Natural killer cell (primary cell): ENCODE data around the gene DNAH10. TPM values are rescaled to one million over a fixed set of nuclear protein-coding genes. Genes with fewer than 3 reads are reported as not detected.

ENCODE experiments used
- ATAC-seq, 3 donors: fragments of 150-1000 bp in 2 of 3; fragments of 200-7000 bp in 1 of 3; cut with Tn5 transposase; 1 replicate in 1 of 3; 2 replicates in 2 of 3; pipeline ENCODE4 v1.10.0; 2021; ENCODE audit warnings: mild to moderate bottlenecking in 2 of 3, moderate library complexity in 2 of 3
- DNase-seq, 2 donors: peaks; one replicate each; pipeline versions ENCODE4 v3.0.0 to v3.0.0-alpha.2; 2013 to 2021; ENCODE audit warnings: mixed read lengths in 1 of 2
- H3K27ac ChIP-seq: one replicate; pipeline ENCODE4 v1.5.1; 2013; ENCODE audit warnings: mild to moderate bottlenecking, low read length
- H3K27me3 ChIP-seq: one replicate; pipeline ENCODE4 v1.6.1; 2013; ENCODE audit warnings: low read length; ENCODE audit not compliant: control insufficient read depth, insufficient read depth
- H3K36me3 ChIP-seq: one replicate; pipeline ENCODE4 v1.6.1; 2013; ENCODE audit warnings: low read length; ENCODE audit not compliant: control insufficient read depth, insufficient read depth
- H3K4me1 ChIP-seq: one replicate; pipeline ENCODE4 v1.6.1; 2013; ENCODE audit warnings: low read length; ENCODE audit not compliant: control insufficient read depth, insufficient read depth
- H3K4me3 ChIP-seq: one replicate; pipeline ENCODE4 v1.5.1; 2013; ENCODE audit warnings: low read length
- H3K9me3 ChIP-seq: one replicate; pipeline ENCODE4 v1.6.1; 2013; ENCODE audit warnings: low read length; ENCODE audit not compliant: control insufficient read depth, insufficient read depth
- H3K27ac Mint-ChIP-seq, 2 donors: one replicate each; pipeline ENCODE4 v1.8.0; 2022; ENCODE audit warnings: mild to moderate bottlenecking in 2 of 2, mixed read lengths in 2 of 2, moderate library complexity in 1 of 2
- H3K27me3 Mint-ChIP-seq, 2 donors: one replicate each; pipeline ENCODE4 v1.8.0; 2022; ENCODE audit warnings: low read depth in 2 of 2, mixed read lengths in 2 of 2
- H3K36me3 Mint-ChIP-seq: one replicate; pipeline ENCODE4 v1.8.0; 2022; ENCODE audit warnings: mixed read lengths
- H3K4me1 Mint-ChIP-seq, 2 donors: one replicate each; pipeline ENCODE4 v1.8.0; 2022; ENCODE audit warnings: mixed read lengths in 2 of 2
- H3K4me3 Mint-ChIP-seq: one replicate; pipeline ENCODE4 v1.8.0; 2022; ENCODE audit warnings: mild to moderate bottlenecking, moderate library complexity, mixed read lengths
- H3K9me3 Mint-ChIP-seq, 2 donors: one replicate each; pipeline ENCODE4 v1.8.0; 2022; ENCODE audit warnings: mixed read lengths in 2 of 2
- WGBS: methylation state at CpG from one replicate; pipeline ENCODE4 v1.1.7; 2013; ENCODE audit warnings: missing lambda C conversion rate; ENCODE audit not compliant: insufficient coverage; 5-methylcytosine and 5-hydroxymethylcytosine counted together
- intact Hi-C: fragments of 100-400 bp; cut with micrococcal nuclease; formaldehyde crosslinking; loops from one replicate; pipeline ENCODE4 v1.14.2; 2022
- total RNA-seq, 4 donors: library from RNA; stranded (reverse); fragments of 120-200 nt in 1 of 4; gene quantifications; one replicate each; pipeline versions ENCODE4 v1.2.3 to v1.2.4, GENCODE V29; 2013 to 2022
- TF ChIP-seq, protein P1 (sequence below): fragments of 200-600 bp; IDR thresholded peaks from one replicate; pipeline ENCODE4 v1.8.0; 2022; ENCODE audit warnings: antibody characterized with exemption

DNAH10 gene
- total RNA-seq, 3 donors from 2014 or later (not counting 1 experiment from before 2014, with no cell fraction given) = 0.43 to 1.7 (median 0.94) TPM

DNA sequence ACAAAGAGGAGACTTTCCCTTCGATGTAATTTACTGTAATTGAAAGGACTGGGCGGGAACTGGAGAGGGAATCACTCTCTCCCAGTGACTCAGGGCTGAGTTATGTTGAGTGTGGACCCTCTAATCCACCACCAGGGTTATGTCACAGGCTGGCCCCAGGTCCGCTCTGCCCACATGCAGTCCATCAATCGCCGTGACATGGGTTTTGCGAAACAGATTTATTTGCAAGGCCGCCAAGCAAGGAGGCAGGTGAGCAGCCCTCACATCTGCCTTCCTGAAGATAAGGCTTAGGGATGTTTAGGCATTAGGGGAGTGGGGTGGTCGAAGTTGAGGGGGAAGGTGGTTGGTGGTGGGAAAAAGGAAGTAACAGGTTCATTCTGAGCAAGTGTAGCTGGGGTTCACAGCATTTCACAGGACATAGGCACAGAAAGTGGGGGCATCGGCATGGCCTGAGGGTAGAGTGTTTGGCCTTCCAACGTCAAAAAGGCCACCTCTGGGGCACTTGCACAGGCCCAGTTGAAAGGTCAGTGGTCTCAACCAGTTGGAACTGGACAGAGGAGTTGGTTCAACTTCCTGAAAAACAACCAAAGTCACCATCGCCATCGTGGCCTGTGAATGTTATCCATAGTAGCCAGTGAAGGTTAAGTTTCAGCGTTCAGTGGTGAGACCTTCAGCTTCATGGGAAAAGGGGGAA, 66.9 kb downstream of the DNAH10 start:
- DNase-seq = no peak
- intact Hi-C loops = no loop called here
- ATAC-seq = no peak

DNA sequence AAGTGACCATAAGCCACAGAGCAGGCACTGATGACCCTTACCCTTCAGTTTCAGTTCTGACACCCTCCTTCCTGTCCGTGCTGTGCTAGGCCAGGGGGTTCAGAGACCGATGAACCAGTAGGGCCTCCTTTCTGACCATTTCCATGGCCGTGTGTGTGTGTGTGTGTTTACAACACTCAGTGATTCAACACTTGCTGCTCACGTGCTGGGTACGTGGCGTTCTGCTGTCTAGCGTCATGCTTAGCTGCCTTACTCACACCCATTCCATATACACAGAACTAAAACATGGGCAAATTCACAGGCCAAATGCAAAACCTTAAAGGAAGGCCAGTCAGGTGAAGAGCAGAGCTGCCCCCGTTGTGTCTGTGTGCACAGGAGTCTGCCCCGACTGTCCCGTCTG, 67.5 kb downstream of the DNAH10 start:
- Mint-ChIP-seq H3K9me3 (no peaks in the 10 kb centered on the region), H3K4me3 (no peak overlapping the region), H3K27ac (no peak overlapping the region), H3K27me3 (peaks cover 7% of the 10 kb centered on the region in 2 donors), H3K36me3 (no peaks in the 10 kb centered on the region), H3K4me1 (no peaks in the 10 kb centered on the region)
- Histone ChIP-seq H3K4me1 (no peaks in the 10 kb centered on the region), H3K27ac (no peak overlapping the region), H3K9me3 (no peaks in the 10 kb centered on the region), H3K27me3 (no peaks in the 10 kb centered on the region), H3K4me3 (no peak overlapping the region), H3K36me3 (no peaks in the 10 kb centered on the region)
- intact Hi-C loops = no loop called here
- TF ChIP-seq, protein P1, sequence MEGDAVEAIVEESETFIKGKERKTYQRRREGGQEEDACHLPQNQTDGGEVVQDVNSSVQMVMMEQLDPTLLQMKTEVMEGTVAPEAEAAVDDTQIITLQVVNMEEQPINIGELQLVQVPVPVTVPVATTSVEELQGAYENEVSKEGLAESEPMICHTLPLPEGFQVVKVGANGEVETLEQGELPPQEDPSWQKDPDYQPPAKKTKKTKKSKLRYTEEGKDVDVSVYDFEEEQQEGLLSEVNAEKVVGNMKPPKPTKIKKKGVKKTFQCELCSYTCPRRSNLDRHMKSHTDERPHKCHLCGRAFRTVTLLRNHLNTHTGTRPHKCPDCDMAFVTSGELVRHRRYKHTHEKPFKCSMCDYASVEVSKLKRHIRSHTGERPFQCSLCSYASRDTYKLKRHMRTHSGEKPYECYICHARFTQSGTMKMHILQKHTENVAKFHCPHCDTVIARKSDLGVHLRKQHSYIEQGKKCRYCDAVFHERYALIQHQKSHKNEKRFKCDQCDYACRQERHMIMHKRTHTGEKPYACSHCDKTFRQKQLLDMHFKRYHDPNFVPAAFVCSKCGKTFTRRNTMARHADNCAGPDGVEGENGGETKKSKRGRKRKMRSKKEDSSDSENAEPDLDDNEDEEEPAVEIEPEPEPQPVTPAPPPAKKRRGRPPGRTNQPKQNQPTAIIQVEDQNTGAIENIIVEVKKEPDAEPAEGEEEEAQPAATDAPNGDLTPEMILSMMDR = no peak
- DNase-seq (no peak), ATAC-seq (no peak)
- WGBS = 88% methylated on average over 10 of the region's 10 CpGs

More for the DNA sequence above, 66.9 kb downstream of the DNAH10 start:
- Mint-ChIP-seq H3K36me3 (no peaks in the 10 kb centered on the region), H3K9me3 (no peaks in the 10 kb centered on the region), H3K27me3 (peaks cover 7 to 9% of the 10 kb centered on the region in 2 donors), H3K4me3 (no peak overlapping the region), H3K4me1 (no peaks in the 10 kb centered on the region), H3K27ac (no peak overlapping the region)
- no peaks in the 10 kb centered on the region for H3K9me3 ChIP-seq
- no peaks in the 10 kb centered on the region for H3K4me1 ChIP-seq
- H3K27me3 ChIP-seq = no peaks in the 10 kb centered on the region
- H3K36me3 ChIP-seq = no peaks in the 10 kb centered on the region
- no peak overlapping the region for H3K4me3 ChIP-seq
- TF ChIP-seq, protein P1 = no peak
- no peak overlapping the region for H3K27ac ChIP-seq
- WGBS = 88% methylated on average over 13 of the region's 13 CpGs

DNA sequence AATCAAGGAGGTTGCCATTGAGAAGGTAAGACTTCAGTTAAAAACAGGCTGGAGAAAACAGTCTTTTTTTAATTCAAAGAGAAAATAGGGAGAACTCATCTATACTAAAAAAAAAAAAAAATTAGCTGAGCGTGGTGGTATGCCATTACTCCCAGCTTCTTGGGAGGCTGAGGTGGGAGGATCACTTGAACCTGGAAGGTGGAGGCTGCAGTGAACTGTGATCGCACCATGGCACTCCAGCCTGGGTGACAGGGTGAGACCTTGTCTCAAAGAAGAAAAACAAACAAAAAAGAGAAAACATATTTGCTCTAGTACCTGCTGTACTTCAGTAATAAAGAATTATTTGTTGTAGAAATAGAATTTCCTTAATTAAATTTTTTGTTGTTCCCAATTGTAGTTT, 68.6 kb downstream of the DNAH10 start:
- Mint-ChIP-seq H3K9me3 (no peaks in the 10 kb centered on the region), H3K4me1 (no peaks in the 10 kb centered on the region), H3K36me3 (no peaks in the 10 kb centered on the region), H3K27me3 (peaks cover 2 to 7% of the 10 kb centered on the region in 2 donors), H3K27ac (no peak overlapping the region), H3K4me3 (no peak overlapping the region)
- Histone ChIP-seq H3K36me3 (no peaks in the 10 kb centered on the region), H3K4me3 (no peak overlapping the region), H3K9me3 (no peaks in the 10 kb centered on the region), H3K4me1 (no peaks in the 10 kb centered on the region), H3K27me3 (no peaks in the 10 kb centered on the region), H3K27ac (no peak overlapping the region)
- intact Hi-C loops = no loop called here
- ATAC-seq (no peak), DNase-seq (no peak)
- TF ChIP-seq, protein P1 = no peak
- 89% methylated on average over 1 of the region's 2 CpGs for WGBS

DNA sequence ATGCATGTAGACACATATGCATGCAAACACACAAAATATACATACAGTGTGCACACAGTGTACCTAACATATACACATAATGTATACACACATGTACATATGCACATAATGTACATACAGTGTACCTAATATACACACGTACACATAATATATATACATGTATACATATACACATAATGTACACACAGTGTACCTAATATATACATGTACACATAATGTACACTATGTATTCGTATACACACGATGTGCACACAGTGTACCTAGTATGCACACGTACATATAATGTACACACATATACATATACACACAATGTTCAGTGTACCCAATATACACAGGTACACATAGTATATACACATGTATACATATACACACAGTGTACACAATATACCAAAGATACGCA, 70.0 kb downstream of the DNAH10 start:
- Mint-ChIP-seq H3K27ac (no peak overlapping the region), H3K36me3 (no peaks in the 10 kb centered on the region), H3K27me3 (peaks cover 2 to 7% of the 10 kb centered on the region in 2 donors), H3K4me3 (no peak overlapping the region), H3K9me3 (no peaks in the 10 kb centered on the region), H3K4me1 (no peaks in the 10 kb centered on the region)
- no peaks in the 10 kb centered on the region for H3K27me3 ChIP-seq
- no peak overlapping the region for H3K27ac ChIP-seq
- H3K4me1 ChIP-seq = no peaks in the 10 kb centered on the region
- no peak for DNase-seq
- no peaks in the 10 kb centered on the region for H3K9me3 ChIP-seq
- H3K4me3 ChIP-seq = no peak overlapping the region
- H3K36me3 ChIP-seq = no peaks in the 10 kb centered on the region
- WGBS = 98% methylated on average over 5 of the region's 5 CpGs
- intact Hi-C loops = no loop called here
- peak in 1 of 3 donors; percentile 32 for ATAC-seq
- TF ChIP-seq, protein P1 = no peak
